Measurements from ENCODE around the gene STARD7. TPM values are rescaled to one million over a fixed set of nuclear protein-coding genes. Genes with fewer than 3 reads are reported as not detected.
A peak's percentile ranks its signal among the peaks of the same experiment; 100 is the strongest.

The STARD7 gene
- polyA plus RNA-seq, 2 of the 4 experiments (the other 2 are of a cell fraction): 101 to 136 TPM

- ATAC-seq (no peak), FAIRE-seq (no peak), DNase-seq (ENCODE audit: low read depth in 1 of 2, low spot score in 1 of 2) (no peak)
- Histone ChIP-seq H3K9me3 (no peaks in the 10 kb centered on the region), H3K27ac (no peak overlapping the region), H3K4me1 (peaks cover 6% of the 10 kb centered on the region; the same call in 1 of the 3 replicates), H3K4me3 (no peak overlapping the region), H3K4me2 (no peak overlapping the region)
- POLR2A ChIA-PET: no interaction called here
- CTCF ChIA-PET: interaction anchor here (0.6 to 2.0 kb wide), 9 partner anchors 10 to 358 kb away, joined by 3 to 9 read pairs (median 4); no protein-coding TSS in a partner anchor
- 69% methylated on average over 12 of the region's 14 CpGs for WGBS (ENCODE audit: missing lambda C conversion rate)
- no peak for TF ChIP-seq ELK1 (IDR thresholded peaks at IDR 0.05; ENCODE audit: low read depth, low read length)
- no peak for TF ChIP-seq ZC3H11A (IDR thresholded peaks at IDR 0.05)
- TF ChIP-seq ZSCAN20 (CRISPR knock-in tag; IDR thresholded peaks at IDR 0.05): no peak
- TF ChIP-seq JUNB (IDR thresholded peaks at IDR 0.05): no peak
These were observed 57.6 kb downstream of the STARD7 start for GRCh38 chr2:96150791-96151594.

GRCh38 chr2:96150007-96150640 lies 58.5 kb downstream of the STARD7 start:
- CTCF ChIA-PET: interaction anchor here (0.8 to 1.6 kb wide), 4 partner anchors 12 to 359 kb away, joined by 3 to 5 read pairs (median 3); partner anchors contain the start of gene ASTL

GRCh38 chr2:96148410-96149217 lies 60.0 kb downstream of the STARD7 start:
- 55% methylated on average over 24 of the region's 29 CpGs for WGBS (ENCODE audit: missing lambda C conversion rate)
- H3K4me3 ChIP-seq: no peak overlapping the region
- no peaks in the 10 kb centered on the region for H3K9me3 ChIP-seq
- ATAC-seq (peak; percentile 73 to 78), FAIRE-seq (no peak), DNase-seq (ENCODE audit: low read depth in 1 of 2, low spot score in 1 of 2) (peak; percentile 25 to 78)
- TF ChIP-seq FOSL2 (IDR thresholded peaks at IDR 0.05) (no peak), FOSL2 (CRISPR knock-in tag; IDR thresholded peaks at IDR 0.05) (peak; percentile 76), CHD2 (IDR thresholded peaks at IDR 0.05; ENCODE audit: low read length, partially characterized antibody) (no peak), USF2 (IDR thresholded peaks at IDR 0.05) (no peak)
- peak overlapping the region in 1 of 2 experiments; percentile 57; a peak in 2 of 6 replicates for H3K27ac ChIP-seq
- H3K4me1 ChIP-seq: peaks cover 10% of the 10 kb centered on the region; the same call in 2 of the 3 replicates
- ChIA-PET CTCF (interaction anchor here (0.8 to 2.5 kb wide), 3 partner anchors 11 to 32 kb away, joined by 3 to 13 read pairs (median 3); no protein-coding TSS in a partner anchor), POLR2A (no interaction called here)
- H3K4me2 ChIP-seq: peak overlapping the region; percentile 27; the same call in 1 of the 3 replicates

More at GRCh38 chr2:96150007-96150640, 58.5 kb downstream of the STARD7 start:
- Histone ChIP-seq H3K4me1 (peaks cover 6% of the 10 kb centered on the region; the same call in 1 of the 3 replicates), H3K4me3 (no peak overlapping the region), H3K9me3 (no peaks in the 10 kb centered on the region), H3K27ac (no peak overlapping the region), H3K4me2 (no peak overlapping the region)
- 69% methylated on average over 6 of the region's 6 CpGs for WGBS (ENCODE audit: missing lambda C conversion rate)
- DNase-seq (ENCODE audit: low read depth in 1 of 2, low spot score in 1 of 2) (no peak), FAIRE-seq (no peak), ATAC-seq (no peak)
- TF ChIP-seq RARB (CRISPR knock-in tag; IDR thresholded peaks at IDR 0.05): no peak
- TF ChIP-seq JUN (IDR thresholded peaks at IDR 0.05): no peak
- TF ChIP-seq HOXA7 (CRISPR knock-in tag; IDR thresholded peaks at IDR 0.05): no peak
- TF ChIP-seq EHMT2 (IDR thresholded peaks at IDR 0.05; ENCODE audit: low read depth): no peak
- POLR2A ChIA-PET: no interaction called here

- TF ChIP-seq PBX3 (IDR thresholded peaks at IDR 0.05): no peak
- TF ChIP-seq MAZ (IDR thresholded peaks at IDR 0.05; ENCODE audit: borderline replicate concordance, low read depth, low read length): no peak
- H3K4me3 ChIP-seq: no peak overlapping the region
- no peak for ATAC-seq
- no peak overlapping the region for H3K27ac ChIP-seq
- H3K4me1 ChIP-seq: peaks cover 10% of the 10 kb centered on the region; the same call in 2 of the 3 replicates
- no peak for FAIRE-seq
- ChIA-PET CTCF (interaction anchor here (1.0 to 2.5 kb wide), 3 partner anchors 27 to 125 kb away, joined by 3 to 13 read pairs (median 8); no protein-coding TSS in a partner anchor), POLR2A (no interaction called here)
- DNase-seq (ENCODE audit: low read depth in 1 of 2, low spot score in 1 of 2): no peak
- H3K9me3 ChIP-seq: no peaks in the 10 kb centered on the region
- 89% methylated on average over 9 of the region's 9 CpGs for WGBS (ENCODE audit: missing lambda C conversion rate)
- no peak overlapping the region for H3K4me2 ChIP-seq
These were observed 60.9 kb downstream of the STARD7 start for GRCh38 chr2:96147593-96148201.

Measured in A549 (cell line).